ENCODE measurements around the gene TMEM214.
A peak's percentile ranks its signal among the peaks of the same experiment; 100 is the strongest.

TMEM214 gene

DNA sequence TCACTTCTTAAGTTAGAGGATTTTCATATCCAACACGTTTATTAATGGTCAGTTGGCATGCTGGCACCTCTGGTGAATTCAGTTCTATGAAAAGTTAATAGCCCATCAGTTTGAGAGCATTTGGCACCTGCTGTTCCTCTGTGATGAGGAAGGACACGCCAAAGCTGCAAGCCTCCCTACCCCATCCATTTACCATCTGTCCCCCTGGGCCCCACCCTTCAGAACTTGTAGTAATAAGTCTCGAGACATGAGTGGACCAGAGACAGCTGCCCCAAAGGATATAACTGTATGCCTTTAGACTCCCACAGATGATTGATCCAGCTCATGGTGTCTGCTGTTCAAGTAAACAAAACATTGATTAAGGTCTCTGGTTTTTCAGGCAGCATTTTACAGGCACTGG lies 32.4 kb downstream of the TMEM214 start:
- DNase-seq (ENCODE audit: low read depth in 2 of 2): no peak
- TF ChIP-seq, protein P1, sequence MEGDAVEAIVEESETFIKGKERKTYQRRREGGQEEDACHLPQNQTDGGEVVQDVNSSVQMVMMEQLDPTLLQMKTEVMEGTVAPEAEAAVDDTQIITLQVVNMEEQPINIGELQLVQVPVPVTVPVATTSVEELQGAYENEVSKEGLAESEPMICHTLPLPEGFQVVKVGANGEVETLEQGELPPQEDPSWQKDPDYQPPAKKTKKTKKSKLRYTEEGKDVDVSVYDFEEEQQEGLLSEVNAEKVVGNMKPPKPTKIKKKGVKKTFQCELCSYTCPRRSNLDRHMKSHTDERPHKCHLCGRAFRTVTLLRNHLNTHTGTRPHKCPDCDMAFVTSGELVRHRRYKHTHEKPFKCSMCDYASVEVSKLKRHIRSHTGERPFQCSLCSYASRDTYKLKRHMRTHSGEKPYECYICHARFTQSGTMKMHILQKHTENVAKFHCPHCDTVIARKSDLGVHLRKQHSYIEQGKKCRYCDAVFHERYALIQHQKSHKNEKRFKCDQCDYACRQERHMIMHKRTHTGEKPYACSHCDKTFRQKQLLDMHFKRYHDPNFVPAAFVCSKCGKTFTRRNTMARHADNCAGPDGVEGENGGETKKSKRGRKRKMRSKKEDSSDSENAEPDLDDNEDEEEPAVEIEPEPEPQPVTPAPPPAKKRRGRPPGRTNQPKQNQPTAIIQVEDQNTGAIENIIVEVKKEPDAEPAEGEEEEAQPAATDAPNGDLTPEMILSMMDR (IDR thresholded peaks at IDR 0.05; ENCODE audit: low read depth, low read length): no peak
- H3K4me3 ChIP-seq (replicated peaks in 1 of 2; ENCODE audit: low read depth in 2 of 2, low read length in 2 of 2): no peak overlapping the region

DNA sequence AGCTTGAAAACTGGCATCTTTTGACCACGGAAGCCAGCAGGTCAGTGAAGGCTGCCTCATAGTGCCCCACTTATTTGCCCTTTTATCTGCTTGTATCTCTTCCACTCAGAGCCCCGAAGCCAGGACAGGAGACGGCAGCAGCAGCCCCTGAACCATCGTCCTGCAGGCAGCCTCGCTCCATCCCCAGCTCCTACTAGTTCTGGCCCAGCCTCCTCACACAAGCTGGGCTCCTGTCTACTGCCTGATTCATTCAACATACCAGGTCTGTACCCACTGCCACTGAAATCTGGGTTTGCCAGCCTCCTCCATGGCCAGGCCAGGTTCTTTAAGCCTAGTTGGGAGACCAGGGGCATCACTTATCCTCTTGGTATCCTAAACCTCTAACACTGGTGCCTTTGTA lies 34.6 kb downstream of the TMEM214 start:
- TF ChIP-seq, protein P1 (IDR thresholded peaks at IDR 0.05; ENCODE audit: low read depth, low read length): no peak
- DNase-seq (ENCODE audit: low read depth in 2 of 2): no peak
- no peak overlapping the region for H3K4me3 ChIP-seq (replicated peaks in 1 of 2; ENCODE audit: low read depth in 2 of 2, low read length in 2 of 2)

GRCh38 chr2:27069436-27069835 lies 36.7 kb downstream of the TMEM214 start:
- TF ChIP-seq, protein P1 (IDR thresholded peaks at IDR 0.05; ENCODE audit: low read depth, low read length): no peak
- peak overlapping the region; percentile 96 to 100 for H3K4me3 ChIP-seq (replicated peaks in 1 of 2; ENCODE audit: low read depth in 2 of 2, low read length in 2 of 2)
- DNase-seq (ENCODE audit: low read depth in 2 of 2): no peak

GRCh38 chr2:27069961-27070618 lies 37.3 kb downstream of the TMEM214 start:
- H3K4me3 ChIP-seq (replicated peaks in 1 of 2; ENCODE audit: low read depth in 2 of 2, low read length in 2 of 2): peak overlapping the region; percentile 96 to 100
- TF ChIP-seq, protein P1 (IDR thresholded peaks at IDR 0.05; ENCODE audit: low read depth, low read length): no peak
- DNase-seq (ENCODE audit: low read depth in 2 of 2): no peak

DNA sequence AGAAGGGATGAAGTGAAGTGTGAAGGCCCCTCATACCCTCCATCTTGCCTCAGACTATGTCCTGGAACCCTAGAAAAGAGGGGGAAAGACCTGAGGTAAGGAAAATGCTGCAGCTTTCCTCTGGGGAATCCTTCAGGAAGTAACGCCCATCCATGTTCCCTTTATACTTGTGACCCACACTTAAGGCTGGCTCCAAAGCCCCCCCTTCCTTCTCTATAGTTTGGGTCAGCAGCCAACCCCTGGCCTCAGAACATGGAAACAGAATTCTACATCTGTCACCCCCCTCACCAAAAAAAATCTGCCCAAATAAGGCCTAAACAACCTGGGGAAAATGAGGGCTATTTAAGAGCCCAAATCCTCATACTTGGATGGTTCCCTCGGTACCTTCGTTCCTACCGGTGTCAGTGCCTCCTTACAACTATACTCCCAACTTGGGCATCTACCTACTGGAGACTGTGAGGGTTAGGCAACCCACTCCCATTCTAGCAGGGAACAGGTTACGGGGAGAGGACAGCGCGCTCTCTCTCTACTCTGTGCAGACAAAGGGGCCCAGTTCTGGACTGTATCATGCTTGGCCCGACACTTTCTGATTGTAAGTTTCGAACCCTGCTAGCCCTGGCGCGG lies 38.0 kb downstream of the TMEM214 start:
- no peak for DNase-seq (ENCODE audit: low read depth in 2 of 2)
- TF ChIP-seq, protein P1 (IDR thresholded peaks at IDR 0.05; ENCODE audit: low read depth, low read length): no peak
- H3K4me3 ChIP-seq (replicated peaks in 1 of 2; ENCODE audit: low read depth in 2 of 2, low read length in 2 of 2): peak overlapping the region; percentile 96 to 100

GRCh38 chr2:27071277-27071989 lies 38.7 kb downstream of the TMEM214 start, which contains the start of gene OST4:
TSS of gene OST4 (minus strand) at chr2:27071654.
- peak within 1 kb of the TSS; percentile 96 to 100 for H3K4me3 ChIP-seq (replicated peaks in 1 of 2; ENCODE audit: low read depth in 2 of 2, low read length in 2 of 2)
- TF ChIP-seq, protein P1 (IDR thresholded peaks at IDR 0.05; ENCODE audit: low read depth, low read length): no peak
- DNase-seq (ENCODE audit: low read depth in 2 of 2): peak; percentile 92 to 95

Data from cardiac fibroblast (primary cell).